AG09319 (cell line): ENCODE measurements around the gene CRYZL1.

ENCODE experiments used
- DNase-seq: peaks from one replicate; pipeline ENCODE4 v3.0.0-alpha.2; 2010; ENCODE audit warnings: low read depth; ENCODE audit errors: extremely low read depth
- CTCF ChIP-seq: IDR thresholded peaks from 2 replicates; pipeline ENCODE4 v1.5.1; 2011; ENCODE audit warnings: low read depth, mild to moderate bottlenecking, inconsistent platforms, low read length, moderate library complexity

The CRYZL1 gene

DNA sequence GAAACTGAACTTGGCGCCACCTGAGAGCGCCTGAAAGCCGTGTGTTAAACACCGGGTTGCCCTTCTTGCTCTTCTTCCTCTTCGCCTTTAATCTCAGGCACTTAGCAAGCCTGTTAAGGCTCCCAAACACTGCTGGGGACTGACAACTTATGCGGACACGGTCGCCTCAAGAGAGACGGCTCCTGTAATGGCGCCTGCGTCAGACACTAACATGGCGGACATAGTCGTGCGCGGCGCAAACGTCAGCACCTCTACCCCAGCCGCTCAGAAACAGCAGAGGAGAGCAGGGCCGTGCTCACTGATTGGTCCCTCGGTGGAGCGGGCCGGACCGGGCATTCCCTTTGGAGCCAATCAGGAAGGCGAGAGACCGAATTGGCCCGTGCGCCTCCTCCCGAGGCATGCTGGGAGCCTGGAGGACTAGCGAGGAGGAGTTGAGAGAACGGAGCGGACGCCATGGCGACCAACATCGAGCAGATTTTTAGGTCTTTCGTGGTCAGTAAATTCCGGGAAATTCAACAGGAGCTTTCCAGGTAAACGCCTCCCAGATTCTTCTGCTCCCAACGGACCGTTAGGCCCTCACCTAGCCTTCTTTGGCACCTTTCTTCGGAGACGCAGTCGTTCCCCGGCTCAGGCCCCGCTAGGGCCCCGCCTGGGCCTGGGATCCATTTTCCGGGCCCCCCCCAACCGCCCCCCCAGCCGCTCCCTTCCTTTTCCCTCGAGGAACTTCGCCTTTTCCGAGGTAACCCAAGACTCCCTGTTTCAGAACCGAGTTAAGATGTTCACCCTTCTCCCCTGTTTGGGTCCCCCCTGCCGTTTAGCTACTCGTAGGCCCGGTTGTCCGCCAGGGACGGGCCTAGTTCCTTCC lies 98.7 kb downstream of the CRYZL1 start, which contains the start of gene SON:
Gene SON (plus strand): TSS at position 399 of the 865 bp plus-strand sequence. CDS start 55 bp downstream, at position 454.
- TF ChIP-seq CTCF: no peak
- DNase-seq: peak; percentile 98

DNA sequence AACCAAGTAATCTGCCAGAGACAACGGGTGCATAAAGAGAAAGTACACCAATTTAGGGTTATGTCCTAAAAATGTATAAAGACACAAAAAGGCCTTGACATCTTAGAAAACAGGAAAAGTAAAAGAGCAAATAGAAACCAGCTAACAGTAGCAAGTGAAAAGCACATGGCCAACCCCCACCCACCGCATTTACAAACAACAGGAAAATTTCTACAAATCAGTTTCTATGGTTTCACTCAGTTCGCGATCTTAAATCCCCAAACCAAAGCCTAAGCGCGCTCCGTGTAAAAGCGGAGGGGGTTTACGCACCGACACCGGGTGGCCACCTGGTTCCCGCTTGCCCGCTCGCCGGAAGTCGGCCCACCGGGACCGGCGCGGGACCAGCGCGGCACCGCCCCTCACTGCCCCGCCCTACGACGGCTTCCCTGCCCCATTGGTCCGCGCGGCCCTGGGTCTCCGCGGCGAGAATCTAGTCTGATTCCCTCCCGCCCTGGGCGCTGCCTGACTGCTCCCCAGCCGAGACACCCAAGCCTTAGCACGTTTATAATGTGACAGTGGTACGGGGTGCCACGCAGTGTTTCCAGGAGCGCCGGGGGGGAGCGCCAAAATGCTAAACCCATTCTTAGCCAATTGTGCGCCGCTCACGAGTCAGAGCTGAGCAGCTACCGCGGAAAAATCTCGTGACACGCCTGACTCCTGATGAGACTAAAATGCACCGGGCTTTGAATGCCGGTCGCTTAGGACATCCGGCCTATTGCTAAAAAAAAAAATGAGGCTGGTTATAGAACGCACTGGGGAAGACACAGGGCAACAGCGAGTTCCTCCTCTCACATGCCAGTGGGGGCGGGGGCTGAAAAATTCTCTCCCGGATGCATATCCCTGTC lies 99.5 kb downstream of the CRYZL1 start, which contains the start of gene GART:
Gene GART (minus strand): TSS at position 362 of the 884 bp plus-strand sequence. CDS start 2,802 bp downstream, outside the sequence.
- DNase-seq: peak; percentile 39
- no peak for TF ChIP-seq CTCF

GRCh38 chr21:33541105-33541711 lies 100.3 kb downstream of the CRYZL1 start:
- no peak for TF ChIP-seq CTCF
- no peak for DNase-seq

DNA sequence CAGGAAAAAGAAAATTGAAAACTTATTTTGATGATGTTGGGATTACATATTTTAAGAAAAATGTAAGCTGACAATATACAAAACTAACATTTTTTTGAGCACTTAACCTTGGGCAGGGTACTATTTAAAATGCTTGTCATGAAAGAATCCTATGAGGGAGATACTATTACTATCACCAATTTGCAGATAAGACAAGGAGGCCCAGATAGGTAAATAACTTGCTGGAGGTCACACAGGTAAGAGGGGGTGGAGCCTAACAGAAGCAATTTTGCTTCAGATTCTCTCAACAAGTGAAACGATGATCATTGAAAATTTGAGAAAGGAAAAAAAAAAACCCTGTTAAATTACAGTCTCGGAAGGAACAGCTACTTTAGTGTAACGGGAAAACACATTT lies 100.8 kb downstream of the CRYZL1 start:
- TF ChIP-seq CTCF: no peak

DNA sequence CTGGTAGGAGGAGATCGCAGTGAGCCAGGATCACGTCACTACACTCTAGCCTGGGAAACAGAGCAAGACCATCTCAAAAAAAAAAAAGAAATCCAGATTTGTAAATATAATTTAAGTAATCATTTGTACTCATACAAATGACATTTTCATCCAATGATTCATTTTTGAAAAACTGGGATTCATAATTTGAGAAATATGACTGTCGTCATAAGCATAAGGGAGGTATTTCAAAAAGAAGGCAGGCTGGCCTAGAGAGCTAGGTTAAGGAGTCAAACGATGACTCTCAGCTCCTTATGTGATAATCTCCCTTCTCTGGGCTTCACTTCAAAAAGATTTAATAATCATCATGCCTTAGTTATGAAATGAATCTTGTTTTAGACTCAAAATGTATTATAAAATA lies 101.9 kb downstream of the CRYZL1 start:
- TF ChIP-seq CTCF: no peak
- no peak for DNase-seq

More for the DNA sequence above, 100.8 kb downstream of the CRYZL1 start:
- no peak for DNase-seq
